GM06990 (cell line): ENCODE results near the gene WDR36.

Experiments
- DNase-seq: peaks from one replicate; pipeline ENCODE4 v3.0.0-alpha.2; 2011; ENCODE audit not compliant: insufficient read length; ENCODE audit errors: extremely low read depth
- H3K27me3 ChIP-seq: replicated peaks from 2 replicates; pipeline ENCODE4 v1.6.0; 2011; ENCODE audit warnings: low read length; ENCODE audit not compliant: control insufficient read depth, insufficient read depth
- H3K36me3 ChIP-seq: 2 replicates; pipeline ENCODE4 v1.5.1; 2011; ENCODE audit warnings: low read length; ENCODE audit not compliant: control insufficient read depth, insufficient read depth
- H3K4me3 ChIP-seq: replicated peaks from 2 replicates; pipeline ENCODE4 v1.5.1; 2011; ENCODE audit warnings: low read depth, mild to moderate bottlenecking, control low read depth, low read length
- TF ChIP-seq, protein P1 (sequence below): IDR thresholded peaks from 2 replicates; pipeline ENCODE4 v1.5.1; 2011; ENCODE audit warnings: low read length, control low read depth, mild to moderate bottlenecking, inconsistent platforms; ENCODE audit not compliant: insufficient read depth, poor library complexity, severe bottlenecking

The WDR36 gene

DNA sequence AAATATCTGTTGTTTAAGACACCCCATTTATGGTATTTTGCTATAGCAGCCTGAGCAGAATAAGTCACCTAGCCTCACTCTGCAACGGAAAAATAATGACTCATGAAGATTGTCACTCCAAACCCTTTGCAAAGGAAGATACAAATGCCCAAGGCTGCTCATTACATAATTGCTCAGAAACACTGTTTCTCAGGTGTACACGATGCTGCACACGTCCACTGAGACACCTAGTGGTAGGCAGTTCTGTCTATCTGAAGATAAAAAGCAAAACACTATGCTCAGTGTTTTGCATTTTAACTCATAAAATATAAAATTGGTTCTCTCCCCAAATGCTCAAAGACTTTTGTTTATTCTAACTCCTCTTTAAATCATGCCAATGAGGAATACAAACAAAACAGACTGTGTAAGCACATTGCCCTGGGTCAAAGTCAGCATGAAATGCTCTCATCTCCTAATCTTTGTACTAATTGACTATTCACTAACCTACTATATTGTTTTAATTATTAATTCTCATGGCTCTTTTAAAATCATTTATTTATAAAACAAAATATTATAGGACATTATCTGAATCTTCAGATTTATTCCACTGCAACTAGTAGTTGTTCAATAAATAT lies 28.3 kb upstream of the WDR36 start:
- DNase-seq = no peak
- Histone ChIP-seq H3K4me3 (no peak overlapping the region), H3K27me3 (no peaks in the 10 kb centered on the region), H3K36me3 (no peaks in the 10 kb centered on the region)
- TF ChIP-seq, protein P1, sequence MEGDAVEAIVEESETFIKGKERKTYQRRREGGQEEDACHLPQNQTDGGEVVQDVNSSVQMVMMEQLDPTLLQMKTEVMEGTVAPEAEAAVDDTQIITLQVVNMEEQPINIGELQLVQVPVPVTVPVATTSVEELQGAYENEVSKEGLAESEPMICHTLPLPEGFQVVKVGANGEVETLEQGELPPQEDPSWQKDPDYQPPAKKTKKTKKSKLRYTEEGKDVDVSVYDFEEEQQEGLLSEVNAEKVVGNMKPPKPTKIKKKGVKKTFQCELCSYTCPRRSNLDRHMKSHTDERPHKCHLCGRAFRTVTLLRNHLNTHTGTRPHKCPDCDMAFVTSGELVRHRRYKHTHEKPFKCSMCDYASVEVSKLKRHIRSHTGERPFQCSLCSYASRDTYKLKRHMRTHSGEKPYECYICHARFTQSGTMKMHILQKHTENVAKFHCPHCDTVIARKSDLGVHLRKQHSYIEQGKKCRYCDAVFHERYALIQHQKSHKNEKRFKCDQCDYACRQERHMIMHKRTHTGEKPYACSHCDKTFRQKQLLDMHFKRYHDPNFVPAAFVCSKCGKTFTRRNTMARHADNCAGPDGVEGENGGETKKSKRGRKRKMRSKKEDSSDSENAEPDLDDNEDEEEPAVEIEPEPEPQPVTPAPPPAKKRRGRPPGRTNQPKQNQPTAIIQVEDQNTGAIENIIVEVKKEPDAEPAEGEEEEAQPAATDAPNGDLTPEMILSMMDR = peak; percentile 67

DNA sequence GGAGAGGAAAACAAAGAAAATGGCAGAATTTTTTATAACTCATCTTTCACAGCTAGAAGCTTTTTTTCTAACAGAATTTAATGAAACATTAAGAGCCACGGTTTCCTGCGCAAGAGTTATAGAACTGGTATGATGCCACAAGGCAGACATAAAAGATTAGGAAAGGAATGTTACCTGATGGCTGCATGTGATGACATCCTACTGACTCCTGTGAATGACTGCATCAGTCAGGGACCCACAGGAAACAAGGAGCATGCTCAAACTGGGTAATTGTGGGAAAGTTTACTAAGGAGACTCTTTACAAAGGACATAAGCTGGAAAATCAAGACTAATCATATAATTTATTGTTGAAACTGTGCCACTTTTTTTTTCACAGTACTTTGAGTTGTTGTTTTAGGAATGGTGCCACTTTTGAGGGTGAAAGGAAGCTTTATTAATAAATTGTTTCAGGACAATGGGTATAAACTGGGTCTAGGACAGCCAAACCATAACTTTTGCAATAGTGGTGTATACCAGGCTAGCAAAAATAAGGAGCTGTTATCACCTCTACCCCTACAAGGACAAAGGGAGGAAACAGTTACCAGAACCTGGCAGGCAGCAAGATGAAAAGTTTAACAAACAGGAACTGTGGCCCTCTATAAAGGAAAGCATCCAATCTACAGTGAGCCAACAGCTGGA lies 25.7 kb upstream of the WDR36 start:
- Histone ChIP-seq H3K4me3 (no peak overlapping the region), H3K36me3 (no peaks in the 10 kb centered on the region), H3K27me3 (peaks cover 8% of the 10 kb centered on the region)
- no peak for DNase-seq
- TF ChIP-seq, protein P1 = no peak

DNA sequence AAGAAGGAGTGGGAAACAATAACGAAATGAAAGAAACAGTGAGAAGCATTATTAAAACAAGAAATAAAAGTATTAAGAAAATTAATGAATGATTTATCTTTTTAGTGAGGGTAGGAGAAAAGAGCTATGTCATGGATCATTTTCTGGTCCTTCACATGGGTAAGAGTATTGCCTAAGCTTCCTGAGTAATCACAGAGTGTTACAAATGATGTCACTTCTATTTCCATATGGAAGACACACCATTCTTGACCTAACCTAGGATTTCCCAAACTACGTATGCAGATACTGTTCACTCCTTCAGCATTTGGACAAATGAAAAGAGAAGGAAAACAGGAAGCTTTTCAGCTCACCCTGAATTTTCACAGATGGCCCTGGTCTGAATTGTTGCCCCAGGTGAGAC lies 23.9 kb upstream of the WDR36 start:
- no peaks in the 10 kb centered on the region for H3K36me3 ChIP-seq
- DNase-seq = no peak
- H3K27me3 ChIP-seq = peaks cover 8% of the 10 kb centered on the region
- TF ChIP-seq, protein P1 = no peak
- H3K4me3 ChIP-seq = no peak overlapping the region

DNA sequence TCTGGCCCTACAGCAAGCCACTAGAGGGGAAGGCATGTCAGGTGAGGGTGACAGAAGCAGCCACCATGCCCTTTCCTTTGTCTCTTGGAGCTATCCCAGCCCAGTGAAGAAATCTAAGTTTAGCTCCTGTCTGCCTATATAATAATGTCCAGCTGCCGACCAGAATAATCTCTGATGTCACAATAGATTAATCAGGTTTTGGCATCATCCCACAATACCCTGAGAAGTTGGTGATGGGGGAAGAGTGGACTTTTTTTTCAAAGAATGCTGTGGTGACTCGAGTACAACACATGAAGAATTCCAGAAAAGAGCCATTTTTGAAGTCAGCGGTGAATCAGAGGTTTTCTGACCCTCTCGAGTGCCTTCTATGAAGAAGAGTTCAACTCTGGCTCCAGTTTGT lies 22.3 kb upstream of the WDR36 start:
- no peaks in the 10 kb centered on the region for H3K36me3 ChIP-seq
- DNase-seq = no peak
- no peak overlapping the region for H3K4me3 ChIP-seq
- TF ChIP-seq, protein P1 = no peak
- H3K27me3 ChIP-seq = peaks cover 8% of the 10 kb centered on the region

DNA sequence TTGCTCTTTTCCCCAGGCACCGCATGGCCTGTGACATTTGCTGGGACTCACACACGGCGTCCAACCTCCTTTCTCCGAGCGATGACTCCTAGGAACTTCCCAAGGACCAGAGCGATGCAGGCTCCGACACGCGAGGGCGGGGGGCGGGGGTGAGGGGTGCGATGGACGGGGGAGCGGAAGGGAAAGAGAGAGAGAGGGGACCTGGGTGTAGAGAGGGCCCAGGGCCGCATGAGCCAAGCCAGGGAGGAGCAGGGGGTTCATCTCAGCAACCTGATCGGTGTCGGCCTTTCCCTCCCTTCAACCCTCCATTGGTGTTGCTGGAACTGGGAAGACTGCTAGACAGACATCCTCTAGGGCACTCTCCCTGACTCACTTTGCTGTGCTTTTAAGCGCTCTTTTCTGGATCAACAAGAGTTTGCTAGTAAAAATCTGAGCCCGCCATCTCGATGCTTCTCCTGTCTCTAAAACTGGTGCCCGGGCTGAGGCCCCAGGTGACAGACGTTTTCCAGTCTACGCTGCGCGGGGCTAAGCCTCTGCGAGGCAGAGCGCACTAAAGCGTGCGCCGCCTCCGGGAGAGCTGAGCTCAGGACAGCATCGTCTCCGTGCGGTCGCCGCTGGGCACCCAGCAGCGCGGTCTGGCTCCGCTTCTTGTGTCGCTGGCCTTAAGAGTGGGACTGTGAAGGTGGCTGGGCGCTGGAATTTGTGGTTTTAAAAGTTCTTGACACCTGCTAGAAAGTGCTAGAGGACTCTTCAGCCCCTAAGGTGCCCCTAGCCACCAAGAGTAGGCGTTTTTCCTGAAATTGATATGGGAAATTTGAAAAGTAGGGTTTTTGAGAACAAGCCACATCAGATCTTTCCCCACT lies 21.6 kb upstream of the WDR36 start:
- no peak for DNase-seq
- Histone ChIP-seq H3K4me3 (no peak overlapping the region), H3K27me3 (peaks cover 8% of the 10 kb centered on the region), H3K36me3 (no peaks in the 10 kb centered on the region)
- TF ChIP-seq, protein P1 = no peak
